ENCODE measurements around the gene CSMD2.

GRCh38 chr1:34113362-34113761 is 51.7 kb downstream of the CSMD2 start:
- TF ChIP-seq CTCF (IDR thresholded peaks at IDR 0.05; ENCODE audit: control extremely low read depth in 1 of 3, insufficient read depth in 1 of 3, low read depth in 1 of 3, low read length in 3 of 3) (peak; percentile 66 to 86 (median 75)), MAFK (IDR thresholded peaks at IDR 0.05; ENCODE audit: low read depth, low read length) (no peak), KDM1A (IDR thresholded peaks at IDR 0.05; ENCODE audit: borderline replicate concordance, low read length) (no peak), ZNF274 (IDR thresholded peaks at IDR 0.05; ENCODE audit: borderline replicate concordance, extremely low read depth, low read length) (no peak), TBP (IDR thresholded peaks at IDR 0.05; ENCODE audit: low read depth, low read length) (no peak), SP1 (IDR thresholded peaks at IDR 0.05; ENCODE audit: low read depth, low read length) (no peak), POU5F1 (IDR thresholded peaks at IDR 0.05; ENCODE audit: low read depth, low read length) (no peak), RBBP5 (IDR thresholded peaks at IDR 0.05; ENCODE audit: borderline replicate concordance, low read depth, low read length) (no peak)
